Liver (tissue), 3 donors: ENCODE results near the gene WDR19.

Experiments used
- CTCF ChIP-seq: fragments of 150-350 bp; IDR thresholded peaks from 2 replicates; pipeline ENCODE4 v1.5.1; 2017; ENCODE audit warnings: improper control_type of control experiment, low read depth, low read length; ENCODE audit not compliant: missing input control
- REST ChIP-seq: IDR thresholded peaks from 2 replicates; pipeline ENCODE4 v1.6.1; 2016; ENCODE audit warnings: antibody characterized with exemption, mild to moderate bottlenecking
- SP1 ChIP-seq: IDR thresholded peaks from 2 replicates; pipeline ENCODE4 v1.6.1; 2018; ENCODE audit warnings: antibody characterized with exemption, mild to moderate bottlenecking
- donor health status: healthy.
- donor health status: healthy.

- TF ChIP-seq REST: no peak
- no peak for TF ChIP-seq CTCF
- TF ChIP-seq SP1: no peak
Observed at GRCh38 chr4:39302901-39303300, 120.6 kb downstream of the WDR19 start.
